MV-4-11 (cell line): Measurements from ENCODE around the gene TMEM204.
A peak's percentile ranks its signal among the peaks of the same experiment; 100 is the strongest.

Experiments used
- DNase-seq: peaks from one replicate; lab custom pipeline; 2025; lab: John Stamatoyannopoulos, UW

TMEM204 gene

GRCh38 chr16:1595511-1595910, 62.0 kb downstream of the TMEM204 start:
- DNase-seq, result peak; percentile 77

GRCh38 chr16:1596516-1596915, 63.0 kb downstream of the TMEM204 start:
- no peak for DNase-seq

- no peak for DNase-seq
These were observed 63.7 kb downstream of the TMEM204 start for GRCh38 chr16:1597154-1597553.

- no peak for DNase-seq
These were observed 67.6 kb downstream of the TMEM204 start for GRCh38 chr16:1601031-1601430.

- DNase-seq, result no peak
These were observed 68.0 kb downstream of the TMEM204 start for GRCh38 chr16:1601489-1601888.

- no peak for DNase-seq
These were observed 68.8 kb downstream of the TMEM204 start for GRCh38 chr16:1602285-1602684.
